NK-92 treated with Interleukin-12 subunit alpha and Interleukin-12 subunit beta, amount 100 ng/mL, for 24 hours (cell line): Measurements from ENCODE around the gene EN1.

Source experiments
- DNase-seq: peaks from one replicate; lab custom pipeline; 2025; lab: John Stamatoyannopoulos, UW

The EN1 gene

GRCh38 chr2:118842661-118843482, 4.6 kb downstream of the EN1 start:
- no peak for DNase-seq

GRCh38 chr2:118841828-118842461, 5.5 kb downstream of the EN1 start:
- no peak for DNase-seq

GRCh38 chr2:118841450-118841827, 6.0 kb downstream of the EN1 start:
- DNase-seq = no peak

GRCh38 chr2:118838741-118839455, 8.6 kb downstream of the EN1 start:
- no peak for DNase-seq

GRCh38 chr2:118837621-118838020, 9.8 kb downstream of the EN1 start:
- DNase-seq = no peak

GRCh38 chr2:118837067-118837466, 10.4 kb downstream of the EN1 start:
- no peak for DNase-seq

GRCh38 chr2:118836411-118836930, 11.0 kb downstream of the EN1 start:
- DNase-seq = no peak

GRCh38 chr2:118835746-118836410, 11.6 kb downstream of the EN1 start:
- DNase-seq = no peak

GRCh38 chr2:118834901-118835745, 12.3 kb downstream of the EN1 start:
- DNase-seq = no peak

GRCh38 chr2:118834440-118834810, 13.0 kb downstream of the EN1 start:
- no peak for DNase-seq

- DNase-seq = no peak
These were observed 13.6 kb downstream of the EN1 start for GRCh38 chr2:118833716-118834439.

GRCh38 chr2:118832791-118833715, 14.4 kb downstream of the EN1 start:
- no peak for DNase-seq

- DNase-seq = no peak
These were observed 15.2 kb downstream of the EN1 start for GRCh38 chr2:118832071-118832790.

- no peak for DNase-seq
These were observed 16.6 kb downstream of the EN1 start for GRCh38 chr2:118830881-118831280.

- DNase-seq = no peak
These were observed 17.3 kb downstream of the EN1 start for GRCh38 chr2:118830118-118830517.

GRCh38 chr2:118826093-118826492, 21.4 kb downstream of the EN1 start:
- no peak for DNase-seq

GRCh38 chr2:118823633-118824032, 23.8 kb downstream of the EN1 start:
- DNase-seq = no peak

- DNase-seq = no peak
These were observed 24.9 kb downstream of the EN1 start for GRCh38 chr2:118822572-118822971.

GRCh38 chr2:118822015-118822414, 25.4 kb downstream of the EN1 start:
- no peak for DNase-seq
